ENCODE results near the gene URM1.

The URM1 gene

DNA sequence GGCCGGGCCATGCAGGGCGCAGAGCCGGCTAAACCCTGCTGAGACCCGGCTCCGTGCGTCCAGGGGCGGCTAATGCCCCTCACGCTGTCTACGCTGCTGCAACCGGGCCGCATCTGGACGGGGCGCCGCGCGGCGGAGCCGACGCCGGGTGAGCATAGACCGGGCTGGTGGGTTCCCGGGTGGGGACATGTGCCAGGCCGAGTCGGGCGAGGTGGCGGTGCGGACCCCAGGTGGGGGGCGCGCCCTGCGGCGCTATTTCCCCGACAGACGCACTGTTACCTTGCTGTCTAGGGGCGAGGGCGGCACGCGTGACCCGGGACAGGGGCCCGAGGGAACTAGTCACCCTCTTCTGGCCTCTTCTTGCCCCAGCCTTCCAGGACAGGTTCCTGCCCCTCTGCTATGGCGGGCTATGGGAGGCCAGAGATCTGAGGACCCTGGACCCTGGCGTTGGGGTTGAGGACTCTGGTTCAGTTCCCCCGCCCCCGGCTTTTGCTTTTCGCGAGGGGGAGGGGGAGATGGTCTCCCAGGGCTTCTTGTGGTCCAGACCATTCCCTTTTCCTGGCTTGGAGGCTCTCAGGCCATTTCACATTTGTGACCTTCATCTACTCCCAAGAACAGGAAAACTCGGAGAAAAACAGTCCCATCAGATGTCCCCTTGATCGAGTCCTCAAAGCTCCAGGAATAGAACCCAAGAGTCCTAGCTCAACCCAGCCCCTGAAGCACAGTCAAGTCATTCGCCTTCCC lies 30.3 kb upstream of the URM1 start:
- DNase-seq (ENCODE audit: low read depth in 1 of 2, low spot score in 1 of 2): peak in 1 of 2 experiments; percentile 10
- no peaks in the 10 kb centered on the region for H3K27me3 ChIP-seq (ENCODE audit: insufficient read depth, poor library complexity, severe bottlenecking)
- H3K27ac ChIP-seq (replicated peaks): peak overlapping the region; percentile 35
- H3K4me3 ChIP-seq (replicated peaks; ENCODE audit: insufficient read depth, low read length): peak overlapping the region; percentile 73
- no peak for TF ChIP-seq POLR2AphosphoS5 (IDR thresholded peaks at IDR 0.05; ENCODE audit: low read depth)
- TF ChIP-seq GABPA (IDR thresholded peaks at IDR 0.05; ENCODE audit: low read depth): no peak
- TF ChIP-seq, protein P1, sequence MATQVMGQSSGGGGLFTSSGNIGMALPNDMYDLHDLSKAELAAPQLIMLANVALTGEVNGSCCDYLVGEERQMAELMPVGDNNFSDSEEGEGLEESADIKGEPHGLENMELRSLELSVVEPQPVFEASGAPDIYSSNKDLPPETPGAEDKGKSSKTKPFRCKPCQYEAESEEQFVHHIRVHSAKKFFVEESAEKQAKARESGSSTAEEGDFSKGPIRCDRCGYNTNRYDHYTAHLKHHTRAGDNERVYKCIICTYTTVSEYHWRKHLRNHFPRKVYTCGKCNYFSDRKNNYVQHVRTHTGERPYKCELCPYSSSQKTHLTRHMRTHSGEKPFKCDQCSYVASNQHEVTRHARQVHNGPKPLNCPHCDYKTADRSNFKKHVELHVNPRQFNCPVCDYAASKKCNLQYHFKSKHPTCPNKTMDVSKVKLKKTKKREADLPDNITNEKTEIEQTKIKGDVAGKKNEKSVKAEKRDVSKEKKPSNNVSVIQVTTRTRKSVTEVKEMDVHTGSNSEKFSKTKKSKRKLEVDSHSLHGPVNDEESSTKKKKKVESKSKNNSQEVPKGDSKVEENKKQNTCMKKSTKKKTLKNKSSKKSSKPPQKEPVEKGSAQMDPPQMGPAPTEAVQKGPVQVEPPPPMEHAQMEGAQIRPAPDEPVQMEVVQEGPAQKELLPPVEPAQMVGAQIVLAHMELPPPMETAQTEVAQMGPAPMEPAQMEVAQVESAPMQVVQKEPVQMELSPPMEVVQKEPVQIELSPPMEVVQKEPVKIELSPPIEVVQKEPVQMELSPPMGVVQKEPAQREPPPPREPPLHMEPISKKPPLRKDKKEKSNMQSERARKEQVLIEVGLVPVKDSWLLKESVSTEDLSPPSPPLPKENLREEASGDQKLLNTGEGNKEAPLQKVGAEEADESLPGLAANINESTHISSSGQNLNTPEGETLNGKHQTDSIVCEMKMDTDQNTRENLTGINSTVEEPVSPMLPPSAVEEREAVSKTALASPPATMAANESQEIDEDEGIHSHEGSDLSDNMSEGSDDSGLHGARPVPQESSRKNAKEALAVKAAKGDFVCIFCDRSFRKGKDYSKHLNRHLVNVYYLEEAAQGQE (IDR thresholded peaks at IDR 0.05; ENCODE audit: insufficient replicate concordance, low read depth): no peak

DNA sequence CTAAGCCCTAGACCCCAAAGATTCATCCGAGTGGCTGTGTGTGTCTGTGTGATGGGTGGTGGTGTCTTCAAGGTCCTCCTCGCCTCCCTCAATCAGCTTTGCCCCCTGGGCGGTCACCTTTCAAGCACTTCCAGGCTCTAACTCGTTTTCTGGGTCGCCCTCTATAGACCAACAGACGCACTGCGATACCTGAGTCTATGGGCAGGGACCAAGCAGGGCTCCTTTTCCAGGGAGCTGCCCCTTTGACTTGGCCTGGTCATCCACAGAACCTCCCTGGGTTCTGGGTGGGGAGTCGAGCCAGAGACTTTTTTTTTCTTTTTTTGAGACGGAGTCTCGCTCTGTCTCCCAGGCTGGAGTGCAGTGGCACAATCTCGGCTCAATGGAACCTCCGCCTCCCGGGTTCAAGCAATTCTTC lies 29.7 kb upstream of the URM1 start:
- Histone ChIP-seq H3K27ac (replicated peaks) (no peak overlapping the region), H3K4me3 (replicated peaks; ENCODE audit: insufficient read depth, low read length) (peak overlapping the region; percentile 73), H3K27me3 (ENCODE audit: insufficient read depth, poor library complexity, severe bottlenecking) (no peaks in the 10 kb centered on the region)
- TF ChIP-seq, protein P1 (IDR thresholded peaks at IDR 0.05; ENCODE audit: insufficient replicate concordance, low read depth): no peak
- TF ChIP-seq GABPA (IDR thresholded peaks at IDR 0.05; ENCODE audit: low read depth): no peak
- TF ChIP-seq, protein P2, sequence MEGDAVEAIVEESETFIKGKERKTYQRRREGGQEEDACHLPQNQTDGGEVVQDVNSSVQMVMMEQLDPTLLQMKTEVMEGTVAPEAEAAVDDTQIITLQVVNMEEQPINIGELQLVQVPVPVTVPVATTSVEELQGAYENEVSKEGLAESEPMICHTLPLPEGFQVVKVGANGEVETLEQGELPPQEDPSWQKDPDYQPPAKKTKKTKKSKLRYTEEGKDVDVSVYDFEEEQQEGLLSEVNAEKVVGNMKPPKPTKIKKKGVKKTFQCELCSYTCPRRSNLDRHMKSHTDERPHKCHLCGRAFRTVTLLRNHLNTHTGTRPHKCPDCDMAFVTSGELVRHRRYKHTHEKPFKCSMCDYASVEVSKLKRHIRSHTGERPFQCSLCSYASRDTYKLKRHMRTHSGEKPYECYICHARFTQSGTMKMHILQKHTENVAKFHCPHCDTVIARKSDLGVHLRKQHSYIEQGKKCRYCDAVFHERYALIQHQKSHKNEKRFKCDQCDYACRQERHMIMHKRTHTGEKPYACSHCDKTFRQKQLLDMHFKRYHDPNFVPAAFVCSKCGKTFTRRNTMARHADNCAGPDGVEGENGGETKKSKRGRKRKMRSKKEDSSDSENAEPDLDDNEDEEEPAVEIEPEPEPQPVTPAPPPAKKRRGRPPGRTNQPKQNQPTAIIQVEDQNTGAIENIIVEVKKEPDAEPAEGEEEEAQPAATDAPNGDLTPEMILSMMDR (IDR thresholded peaks at IDR 0.05; ENCODE audit: insufficient read depth, low read length): peak; percentile 61
- no peak for TF ChIP-seq SPI1 (IDR thresholded peaks at IDR 0.05; ENCODE audit: borderline replicate concordance, low read depth)
- TF ChIP-seq POLR2AphosphoS5 (IDR thresholded peaks at IDR 0.05; ENCODE audit: low read depth): no peak
- peak; percentile 39 to 79 for DNase-seq (ENCODE audit: low read depth in 1 of 2, low spot score in 1 of 2)

DNA sequence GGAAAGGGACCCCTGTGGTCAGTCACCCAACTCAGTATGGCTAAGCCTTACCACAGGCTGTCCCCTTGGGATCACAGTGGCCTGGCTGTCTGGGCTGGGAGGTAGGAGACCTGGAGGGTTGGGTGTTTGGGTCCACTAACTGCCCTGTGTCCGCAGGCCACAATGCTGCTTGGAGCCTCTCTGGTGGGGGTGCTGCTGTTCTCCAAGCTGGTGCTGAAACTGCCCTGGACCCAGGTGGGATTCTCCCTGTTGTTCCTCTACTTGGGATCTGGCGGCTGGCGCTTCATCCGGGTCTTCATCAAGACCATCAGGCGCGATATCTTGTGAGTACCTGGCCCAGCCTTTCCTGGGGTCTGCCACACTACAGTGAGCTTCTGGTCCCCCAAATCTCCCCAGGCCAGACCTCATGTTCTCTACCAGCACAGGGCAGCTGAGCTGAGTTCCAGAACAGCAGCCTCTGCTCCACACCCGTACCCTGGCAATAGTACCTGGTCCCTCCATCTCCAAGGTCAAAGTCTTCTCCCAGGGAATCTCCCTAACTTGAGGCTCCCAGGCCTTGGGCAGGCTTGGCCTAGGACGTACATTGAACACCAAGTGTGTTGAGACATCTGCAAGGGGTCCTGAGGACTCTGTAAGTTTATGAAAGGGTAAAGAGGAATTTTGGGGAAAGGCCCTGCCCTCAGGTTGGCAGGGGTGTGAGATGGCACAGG lies 28.0 kb upstream of the URM1 start:
- Histone ChIP-seq H3K27me3 (ENCODE audit: insufficient read depth, poor library complexity, severe bottlenecking) (no peaks in the 10 kb centered on the region), H3K4me3 (replicated peaks; ENCODE audit: insufficient read depth, low read length) (no peak overlapping the region), H3K27ac (replicated peaks) (no peak overlapping the region)
- DNase-seq (ENCODE audit: low read depth in 1 of 2, low spot score in 1 of 2): no peak
- TF ChIP-seq, protein P1 (IDR thresholded peaks at IDR 0.05; ENCODE audit: insufficient replicate concordance, low read depth): peak; percentile 81
- no peak for TF ChIP-seq POLR2AphosphoS5 (IDR thresholded peaks at IDR 0.05; ENCODE audit: low read depth)
- no peak for TF ChIP-seq GABPA (IDR thresholded peaks at IDR 0.05; ENCODE audit: low read depth)

DNA sequence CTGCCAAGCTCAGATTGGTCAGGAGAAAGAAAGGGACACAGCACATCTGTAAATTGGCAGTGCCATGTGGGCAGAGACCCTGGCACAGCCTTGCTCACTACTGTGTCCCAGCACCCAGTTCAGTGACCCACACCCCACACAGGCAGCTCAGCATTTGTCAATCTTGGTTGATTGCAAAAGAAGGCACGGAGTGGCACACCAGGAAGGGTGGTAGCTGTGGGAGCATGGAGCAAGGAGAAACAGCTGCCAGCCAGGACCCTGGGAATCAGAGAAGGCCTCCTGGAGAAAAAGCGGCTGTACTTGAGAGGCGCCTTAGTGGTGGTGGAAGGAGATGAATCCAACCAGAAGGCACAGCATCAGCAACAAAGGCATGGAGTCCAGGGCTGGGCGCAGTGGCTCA lies 27.3 kb upstream of the URM1 start:
- DNase-seq (ENCODE audit: low read depth in 1 of 2, low spot score in 1 of 2): no peak
- no peak overlapping the region for H3K27ac ChIP-seq (replicated peaks)
- TF ChIP-seq POLR2AphosphoS5 (IDR thresholded peaks at IDR 0.05; ENCODE audit: low read depth) (no peak), GABPA (IDR thresholded peaks at IDR 0.05; ENCODE audit: low read depth) (no peak), SPI1 (IDR thresholded peaks at IDR 0.05; ENCODE audit: borderline replicate concordance, low read depth) (no peak)
- TF ChIP-seq, protein P2 (IDR thresholded peaks at IDR 0.05; ENCODE audit: insufficient read depth, low read length): no peak
- TF ChIP-seq, protein P1 (IDR thresholded peaks at IDR 0.05; ENCODE audit: insufficient replicate concordance, low read depth): no peak
- no peak overlapping the region for H3K4me3 ChIP-seq (replicated peaks; ENCODE audit: insufficient read depth, low read length)
- H3K27me3 ChIP-seq (ENCODE audit: insufficient read depth, poor library complexity, severe bottlenecking): no peaks in the 10 kb centered on the region

Data from HL-60 (cell line).